Activated CD4-positive, alpha-beta T cell treated with anti-CD3 and anti-CD28 coated beads, Interleukin-2, amount 10 ng/mL, durations not matched to agents 7 days and 5 days (primary cell): Measurements from ENCODE around the gene GOLM1. TPM values are rescaled to one million over a fixed set of nuclear protein-coding genes. Genes with fewer than 3 reads are reported as not detected.
"Not testable (repeated sequence)": the region's sequence is repeated elsewhere in the genome, so short reads cannot be mapped to it uniquely, and the experiment has no call there.

Source experiments
- CTCF ChIA-PET: fragments of 350-600 bp; sonication (Branson Sonifier 250); formaldehyde crosslinking; loops from one replicate; lab custom pipeline; 2021; ENCODE audit warnings: antibody characterized with exemption; lab: Charles Lee
- POLR2A ChIA-PET: fragments of 350-600 bp; sonication (Branson Sonifier 250); formaldehyde crosslinking; loops from one replicate; lab custom pipeline; 2021; ENCODE audit warnings: antibody characterized with exemption; lab: Charles Lee
- DNase-seq: peaks from one replicate; pipeline ENCODE4 v3.0.0-alpha.2; 2020
- H3K27ac Mint-ChIP-seq: one replicate; pipeline ENCODE4 v1.8.0; 2021; ENCODE audit warnings: mild to moderate bottlenecking, moderate library complexity, mixed read lengths
- H3K27me3 Mint-ChIP-seq: one replicate; pipeline ENCODE4 v1.8.0; 2021; ENCODE audit warnings: mixed read lengths
- H3K36me3 Mint-ChIP-seq: one replicate; pipeline ENCODE4 v1.8.0; 2021; ENCODE audit warnings: low read depth, mixed read lengths
- H3K4me1 Mint-ChIP-seq: one replicate; pipeline ENCODE4 v1.8.0; 2021; ENCODE audit warnings: mixed read lengths
- H3K4me3 Mint-ChIP-seq: one replicate; pipeline ENCODE4 v1.8.0; 2021; ENCODE audit warnings: mild to moderate bottlenecking, moderate library complexity, mixed read lengths
- H3K9me3 Mint-ChIP-seq: one replicate; pipeline ENCODE4 v1.8.0; 2021; ENCODE audit warnings: mixed read lengths
- total RNA-seq, 2 experiments: library from RNA; stranded (reverse); gene quantifications; one replicate each; pipeline ENCODE4 v1.2.3, GENCODE V29; 2021

GOLM1 gene
- total RNA-seq, 2 experiments from 2014 or later: 0.87 to 1.0 TPM

DNA sequence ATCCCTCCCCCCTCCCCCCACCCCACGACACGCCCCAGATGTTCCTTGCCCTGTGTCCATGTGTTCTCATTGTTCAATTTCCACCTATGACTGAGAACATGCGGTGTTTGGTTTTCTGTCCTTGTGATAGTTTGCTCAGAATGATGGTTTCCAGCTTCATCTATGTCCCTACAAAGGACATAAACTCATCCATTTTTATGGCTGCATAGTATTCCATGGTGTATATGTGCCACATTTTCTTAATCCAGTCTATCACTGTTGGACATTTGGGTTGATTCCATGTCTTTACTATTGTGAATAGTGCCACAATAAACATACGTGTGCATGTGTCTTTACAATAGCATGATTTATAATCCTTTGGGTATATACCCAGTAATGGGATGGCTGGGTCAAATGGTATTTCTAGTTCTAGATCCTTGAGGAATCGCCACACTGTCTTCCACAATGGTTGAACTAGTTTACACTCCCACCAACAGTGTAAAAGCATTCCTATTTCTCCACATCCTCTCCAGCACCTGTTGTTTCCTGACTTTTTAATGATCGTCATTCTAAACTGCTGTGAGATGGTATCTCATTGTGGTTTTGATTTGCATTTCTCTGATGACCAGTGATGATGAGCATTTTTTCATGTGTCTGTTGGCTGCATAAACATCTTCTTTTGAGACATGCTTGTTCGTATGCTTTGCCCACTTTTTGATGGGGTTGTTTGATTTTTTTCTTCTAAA is 51.2 kb downstream of the GOLM1 start:
- H3K4me1 Mint-ChIP-seq, H3K27ac Mint-ChIP-seq, H3K36me3 Mint-ChIP-seq, POLR2A ChIA-PET, CTCF ChIA-PET, H3K9me3 Mint-ChIP-seq, H3K4me3 Mint-ChIP-seq, DNase-seq: not testable (repeated sequence)
- H3K27me3 Mint-ChIP-seq: peaks cover 10% of the 10 kb centered on the region

DNA sequence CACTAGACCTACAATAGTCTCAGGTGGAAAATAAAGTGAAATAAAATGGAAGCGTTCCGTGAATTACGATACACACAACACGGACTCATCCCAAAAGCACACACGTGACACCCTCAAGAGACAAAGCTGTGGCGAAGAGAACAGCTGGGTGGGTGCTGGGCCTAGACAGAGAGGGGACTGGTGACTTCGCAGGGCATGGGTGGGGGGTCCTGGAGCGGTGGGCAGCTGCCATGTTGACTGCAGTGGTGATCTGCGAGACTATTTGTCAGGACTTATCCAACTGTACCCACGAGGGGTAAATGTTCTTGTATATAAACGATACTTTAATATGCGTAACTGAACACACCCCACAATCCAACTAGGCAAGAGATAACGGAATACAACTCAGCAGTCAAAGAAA is 52.0 kb downstream of the GOLM1 start:
- Mint-ChIP-seq H3K4me3 (no peak overlapping the region), H3K9me3 (no peaks in the 10 kb centered on the region), H3K27me3 (peaks cover 10% of the 10 kb centered on the region), H3K27ac (no peak overlapping the region), H3K4me1 (no peaks in the 10 kb centered on the region), H3K36me3 (no peaks in the 10 kb centered on the region)
- CTCF ChIA-PET: no interaction called here
- no peak for DNase-seq
- POLR2A ChIA-PET: no interaction called here

DNA sequence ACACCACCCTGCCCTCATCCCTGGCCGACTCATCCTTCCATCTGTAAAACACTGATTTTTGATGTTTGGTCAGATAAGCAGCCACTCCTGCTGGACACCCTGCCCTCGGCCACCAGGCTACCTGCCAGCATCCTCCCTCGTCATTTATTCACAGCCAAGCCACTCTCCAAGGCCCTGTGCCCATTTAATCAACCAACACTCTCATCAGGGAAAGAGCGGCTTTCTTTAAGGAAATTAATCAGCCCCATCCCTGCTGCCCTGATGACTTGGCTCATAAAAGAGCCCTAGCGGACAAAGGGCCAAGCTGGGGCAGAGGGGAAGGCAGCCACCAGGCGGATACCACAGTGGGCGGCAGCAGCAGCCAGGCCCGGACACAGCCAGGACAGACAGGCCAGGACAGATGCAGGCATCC is 52.4 kb downstream of the GOLM1 start:
- no peaks in the 10 kb centered on the region for H3K4me1 Mint-ChIP-seq
- DNase-seq: no peak
- H3K9me3 Mint-ChIP-seq: no peaks in the 10 kb centered on the region
- H3K36me3 Mint-ChIP-seq: no peaks in the 10 kb centered on the region
- H3K4me3 Mint-ChIP-seq: no peak overlapping the region
- POLR2A ChIA-PET: no interaction called here
- peaks cover 10% of the 10 kb centered on the region for H3K27me3 Mint-ChIP-seq
- no peak overlapping the region for H3K27ac Mint-ChIP-seq
- CTCF ChIA-PET: no interaction called here

GRCh38 chr9:86046071-86046636 is 53.2 kb downstream of the GOLM1 start:
- Mint-ChIP-seq H3K4me3 (no peak overlapping the region), H3K4me1 (no peaks in the 10 kb centered on the region), H3K27ac (no peak overlapping the region), H3K36me3 (no peaks in the 10 kb centered on the region), H3K9me3 (no peaks in the 10 kb centered on the region), H3K27me3 (peaks cover 8% of the 10 kb centered on the region)
- ChIA-PET CTCF (interaction anchor here (0.7 kb wide), 1 partner anchor 22 kb away, joined by 3 read pairs; no protein-coding TSS in a partner anchor), POLR2A (no interaction called here)
- DNase-seq: no peak

DNA sequence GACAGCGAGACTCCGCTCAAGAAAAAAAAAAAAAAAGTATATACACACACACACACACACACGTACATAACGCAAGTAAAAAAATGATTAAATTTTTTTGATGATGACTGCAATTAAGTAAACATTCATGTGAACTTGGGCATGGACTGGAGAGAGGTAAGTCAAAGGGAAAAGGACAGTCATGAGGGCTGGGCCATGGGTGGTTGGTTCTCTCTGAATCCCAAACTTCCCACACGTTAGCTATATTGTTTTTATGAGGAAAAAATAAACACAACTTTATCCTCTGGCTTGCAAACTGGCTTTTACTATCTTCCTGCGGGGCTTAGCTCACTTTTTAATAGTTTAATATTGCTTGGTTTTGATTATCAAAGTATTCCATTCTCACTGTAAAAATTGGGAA is 53.7 kb downstream of the GOLM1 start:
- H3K27ac Mint-ChIP-seq: no peak overlapping the region
- H3K27me3 Mint-ChIP-seq: peaks cover 4% of the 10 kb centered on the region
- H3K9me3 Mint-ChIP-seq: no peaks in the 10 kb centered on the region
- DNase-seq: no peak
- no peaks in the 10 kb centered on the region for H3K36me3 Mint-ChIP-seq
- no peak overlapping the region for H3K4me3 Mint-ChIP-seq
- H3K4me1 Mint-ChIP-seq: no peaks in the 10 kb centered on the region
- CTCF ChIA-PET: interaction anchor here (0.7 kb wide), 1 partner anchor 22 kb away, joined by 3 read pairs; no protein-coding TSS in a partner anchor
- POLR2A ChIA-PET: no interaction called here

GRCh38 chr9:86043999-86044398 is 55.4 kb downstream of the GOLM1 start:
- no peak for DNase-seq
- CTCF ChIA-PET: interaction anchor here (1.2 kb wide), 1 partner anchor 237 kb away, joined by 3 read pairs; no protein-coding TSS in a partner anchor
- Mint-ChIP-seq H3K4me3 (no peak overlapping the region), H3K27ac (no peak overlapping the region), H3K4me1 (no peaks in the 10 kb centered on the region), H3K36me3 (no peaks in the 10 kb centered on the region), H3K9me3 (no peaks in the 10 kb centered on the region), H3K27me3 (no peaks in the 10 kb centered on the region)
- POLR2A ChIA-PET: no interaction called here

- POLR2A ChIA-PET: no interaction called here
- DNase-seq: no peak
- CTCF ChIA-PET: interaction anchor here (1.2 kb wide), 1 partner anchor 236 kb away, joined by 3 read pairs; no protein-coding TSS in a partner anchor
- H3K27me3 Mint-ChIP-seq: no peaks in the 10 kb centered on the region
- no peaks in the 10 kb centered on the region for H3K36me3 Mint-ChIP-seq
- H3K4me3 Mint-ChIP-seq: no peak overlapping the region
- H3K4me1 Mint-ChIP-seq: no peaks in the 10 kb centered on the region
- H3K27ac Mint-ChIP-seq: no peak overlapping the region
- no peaks in the 10 kb centered on the region for H3K9me3 Mint-ChIP-seq
Observed at GRCh38 chr9:86043586-86043985, 55.8 kb downstream of the GOLM1 start.

- no peak overlapping the region for H3K4me3 Mint-ChIP-seq
- H3K27me3 Mint-ChIP-seq: no peaks in the 10 kb centered on the region
- DNase-seq: no peak
- CTCF ChIA-PET: no interaction called here
- no peaks in the 10 kb centered on the region for H3K9me3 Mint-ChIP-seq
- no peak overlapping the region for H3K27ac Mint-ChIP-seq
- H3K4me1 Mint-ChIP-seq: no peaks in the 10 kb centered on the region
- H3K36me3 Mint-ChIP-seq: no peaks in the 10 kb centered on the region
- POLR2A ChIA-PET: no interaction called here
Observed at GRCh38 chr9:86042199-86042978, 57.0 kb downstream of the GOLM1 start.

DNA sequence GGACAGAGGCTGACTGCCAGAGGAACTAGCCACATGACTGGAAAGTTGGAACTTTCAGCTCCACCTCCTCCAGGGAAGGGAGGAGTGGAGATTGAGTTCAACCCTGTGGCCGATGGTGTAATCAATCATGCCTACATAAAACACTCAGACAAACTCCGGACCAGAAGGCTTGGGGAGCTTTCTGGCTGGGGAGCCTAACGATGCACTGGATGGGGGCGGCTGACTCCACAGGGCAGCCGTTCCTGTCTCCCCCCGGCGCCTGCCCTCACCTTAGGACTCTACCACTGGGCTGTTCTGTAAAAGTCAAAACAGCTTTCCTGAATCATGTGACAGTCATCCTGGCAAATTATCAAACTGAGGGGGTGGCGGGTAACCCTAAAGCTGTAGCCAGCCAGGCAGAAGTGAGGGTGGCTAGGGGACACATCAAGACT is 58.0 kb downstream of the GOLM1 start:
- no peak overlapping the region for H3K4me3 Mint-ChIP-seq
- no peaks in the 10 kb centered on the region for H3K9me3 Mint-ChIP-seq
- CTCF ChIA-PET: no interaction called here
- no peak overlapping the region for H3K27ac Mint-ChIP-seq
- no peaks in the 10 kb centered on the region for H3K27me3 Mint-ChIP-seq
- H3K36me3 Mint-ChIP-seq: no peaks in the 10 kb centered on the region
- no peak for DNase-seq
- H3K4me1 Mint-ChIP-seq: no peaks in the 10 kb centered on the region
- POLR2A ChIA-PET: no interaction called here

DNA sequence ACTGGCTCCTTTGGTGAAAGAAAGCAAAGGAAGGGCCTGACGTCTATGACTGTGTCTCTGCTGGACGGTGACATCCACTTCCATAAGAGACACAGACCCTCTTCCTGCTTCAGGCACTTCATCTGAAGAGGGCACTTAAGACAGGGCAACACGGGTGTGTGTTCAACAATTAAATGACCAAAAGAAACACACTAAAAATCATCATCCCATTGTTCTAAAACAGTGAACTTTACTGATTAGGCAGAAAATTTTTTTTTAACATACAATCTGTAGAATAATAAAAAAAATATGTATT is 58.5 kb downstream of the GOLM1 start:
- Mint-ChIP-seq H3K36me3 (no peaks in the 10 kb centered on the region), H3K4me1 (no peaks in the 10 kb centered on the region), H3K27me3 (no peaks in the 10 kb centered on the region), H3K27ac (no peak overlapping the region), H3K9me3 (no peaks in the 10 kb centered on the region), H3K4me3 (no peak overlapping the region)
- POLR2A ChIA-PET: no interaction called here
- CTCF ChIA-PET: no interaction called here
- DNase-seq: no peak

DNA sequence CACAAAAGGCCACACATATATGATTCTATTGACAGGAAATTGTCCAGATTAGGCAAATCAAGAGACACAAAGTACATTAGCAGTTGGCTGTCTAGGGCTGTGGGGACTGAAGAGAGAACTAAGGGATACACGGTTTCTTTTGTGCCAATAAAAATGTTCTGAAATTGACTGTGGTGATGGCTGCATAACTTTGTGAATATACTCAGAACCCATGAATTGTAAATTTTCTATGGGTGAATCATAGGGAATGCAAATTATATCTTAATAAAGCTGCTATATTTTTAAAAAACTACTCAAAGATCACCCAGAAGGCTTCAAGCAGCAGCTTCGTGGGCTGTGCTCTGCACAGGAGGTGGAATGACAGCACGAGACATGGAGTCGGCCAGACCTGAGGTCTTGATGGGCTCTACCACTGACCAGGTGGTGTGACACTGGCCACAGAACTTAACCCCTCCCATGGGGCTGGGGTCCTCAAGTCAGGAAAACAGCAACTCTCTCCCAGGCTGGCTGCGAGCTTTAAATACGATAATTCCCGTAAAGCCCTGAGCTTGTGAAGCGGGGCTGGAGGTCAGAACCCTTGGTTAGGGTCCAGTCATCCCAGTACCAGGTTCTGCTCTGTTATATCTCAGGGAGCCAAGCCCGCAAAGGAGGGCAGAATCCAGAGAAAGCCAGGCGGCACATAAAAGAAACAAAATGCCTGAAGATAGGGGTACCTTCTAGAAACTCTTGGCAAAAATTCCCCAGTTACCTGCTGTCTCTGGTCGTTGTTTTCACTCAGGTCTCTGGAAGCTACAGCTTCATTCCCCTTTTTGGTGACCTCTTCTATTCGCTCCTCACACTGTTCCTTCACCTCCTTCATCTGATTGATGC is 59.1 kb downstream of the GOLM1 start:
- H3K27ac Mint-ChIP-seq: no peak overlapping the region
- no peaks in the 10 kb centered on the region for H3K9me3 Mint-ChIP-seq
- no peaks in the 10 kb centered on the region for H3K36me3 Mint-ChIP-seq
- no peak overlapping the region for H3K4me3 Mint-ChIP-seq
- POLR2A ChIA-PET: no interaction called here
- no peaks in the 10 kb centered on the region for H3K27me3 Mint-ChIP-seq
- CTCF ChIA-PET: interaction anchor here (0.7 kb wide), 1 partner anchor 240 kb away, joined by 3 read pairs; no protein-coding TSS in a partner anchor
- DNase-seq: no peak
- H3K4me1 Mint-ChIP-seq: no peaks in the 10 kb centered on the region

DNA sequence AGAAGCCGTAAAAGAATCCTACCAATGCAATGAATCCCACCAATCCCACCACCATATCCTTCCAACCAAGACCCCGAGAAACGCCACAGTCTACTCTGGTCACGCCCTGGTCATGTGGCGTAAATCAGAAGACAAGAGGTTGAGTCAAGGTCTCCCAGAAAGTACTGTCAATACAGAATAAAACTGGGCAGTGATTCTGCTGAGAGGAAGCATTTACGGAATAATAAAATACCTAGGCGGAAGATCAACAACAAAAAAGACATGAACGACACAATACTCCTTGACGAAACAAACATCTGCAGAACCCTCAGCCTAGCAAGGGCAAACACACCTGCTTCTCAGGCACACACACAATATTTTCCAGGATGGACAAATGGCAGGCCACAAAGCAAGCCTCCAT is 62.8 kb downstream of the GOLM1 start:
- no peaks in the 10 kb centered on the region for H3K27me3 Mint-ChIP-seq
- CTCF ChIA-PET: no interaction called here

More for the DNA sequence above, 62.8 kb downstream of the GOLM1 start:
- H3K36me3 Mint-ChIP-seq: no peaks in the 10 kb centered on the region
- DNase-seq: no peak
- H3K9me3 Mint-ChIP-seq: no peaks in the 10 kb centered on the region
- POLR2A ChIA-PET: no interaction called here
- H3K4me3 Mint-ChIP-seq: no peak overlapping the region
- H3K27ac Mint-ChIP-seq: no peak overlapping the region
- H3K4me1 Mint-ChIP-seq: no peaks in the 10 kb centered on the region
